ENCODE results near the gene ISLR.
"Not testable (repeated sequence)": the region's sequence is repeated elsewhere in the genome, so short reads cannot be mapped to it uniquely, and the experiment has no call there.

ISLR gene

DNA sequence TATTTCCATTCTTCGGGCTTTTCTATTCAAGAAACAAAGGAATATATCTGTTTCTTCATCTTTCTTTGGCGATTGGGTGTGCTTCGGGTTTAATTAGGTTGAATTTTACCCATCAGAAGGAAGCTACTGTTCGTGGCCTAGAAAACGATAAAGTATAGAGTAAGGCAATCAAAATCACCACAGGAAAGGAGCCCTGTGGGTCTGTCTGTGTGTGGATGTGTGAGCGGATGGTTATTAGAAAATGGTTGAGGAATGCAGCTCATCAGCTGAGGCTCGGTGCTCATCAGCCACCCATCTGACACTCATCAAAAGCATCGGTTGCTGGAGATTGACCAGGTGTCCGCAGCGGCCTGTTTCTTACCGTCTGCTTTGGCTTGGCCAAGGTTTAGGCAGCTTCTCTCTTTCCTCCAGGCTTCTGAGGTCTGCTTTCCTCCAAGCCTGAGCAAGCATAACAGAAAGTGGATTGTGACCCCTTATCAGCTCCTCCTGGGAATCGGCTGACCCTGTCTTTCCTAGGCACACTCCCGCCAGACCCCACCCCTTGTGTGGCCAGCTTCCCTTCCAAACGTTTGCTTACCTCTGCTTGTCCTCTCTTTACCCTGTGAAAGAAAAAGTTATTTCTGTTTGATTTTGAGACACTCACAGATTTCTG is 17.6 kb upstream of the ISLR start:
- Mint-ChIP-seq H3K9me3 (no peaks in the 10 kb centered on the region), H3K4me1 (ENCODE audit: low read depth in 2 of 2) (peaks cover 3 to 9% of the 10 kb centered on the region in 2 donors), H3K27me3 (peaks cover 51 to 58% of the 10 kb centered on the region in 2 donors), H3K4me3 (no peak overlapping the region), H3K27ac (no peak overlapping the region), H3K36me3 (ENCODE audit: insufficient read depth) (peaks cover 2% of the 10 kb centered on the region)
- ATAC-seq (replicated peaks), result no peak
- DNase-seq, result no peak

DNA sequence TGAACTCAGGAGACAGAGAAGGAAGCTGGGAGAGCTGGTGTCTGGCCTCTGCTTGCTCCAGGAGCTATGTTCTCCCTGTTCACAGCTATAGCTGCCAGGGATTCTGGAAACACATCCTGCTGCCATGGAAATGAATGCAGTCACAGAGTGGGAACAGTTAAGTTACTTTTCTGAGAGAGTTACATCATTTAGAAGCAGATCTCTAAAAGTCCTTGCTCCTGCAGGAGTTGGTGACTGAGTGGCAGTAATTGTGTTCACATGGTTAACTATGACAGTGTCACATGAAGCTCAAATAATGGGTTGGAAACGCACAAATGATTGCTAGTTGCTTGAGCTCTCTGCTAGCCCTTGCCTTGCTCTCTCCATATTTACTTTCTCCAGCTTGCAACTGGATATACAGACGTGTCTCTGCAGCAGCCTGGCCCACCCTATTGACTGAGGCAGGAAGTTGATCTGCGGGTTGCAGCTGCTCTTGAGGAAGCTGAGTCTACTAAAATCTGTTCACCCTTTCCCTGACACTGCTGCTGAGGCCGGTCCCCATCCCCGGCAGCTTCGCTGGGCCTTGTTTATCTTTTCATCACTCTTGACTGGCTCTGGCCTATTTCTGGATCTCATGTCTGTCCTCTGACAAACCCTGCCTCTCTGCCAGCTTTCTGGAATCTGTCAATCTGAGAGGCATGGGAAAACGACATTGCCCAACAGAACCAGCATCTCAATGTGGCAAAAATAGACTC is 16.7 kb upstream of the ISLR start:
- Mint-ChIP-seq H3K4me1 (ENCODE audit: low read depth in 2 of 2) (peaks cover 3 to 9% of the 10 kb centered on the region in 2 donors), H3K36me3 (ENCODE audit: insufficient read depth) (no peaks in the 10 kb centered on the region), H3K27me3 (peaks cover 51 to 58% of the 10 kb centered on the region in 2 donors), H3K4me3 (no peak overlapping the region), H3K27ac (no peak overlapping the region), H3K9me3 (no peaks in the 10 kb centered on the region)
- ATAC-seq (replicated peaks) (no peak), DNase-seq (no peak)

DNA sequence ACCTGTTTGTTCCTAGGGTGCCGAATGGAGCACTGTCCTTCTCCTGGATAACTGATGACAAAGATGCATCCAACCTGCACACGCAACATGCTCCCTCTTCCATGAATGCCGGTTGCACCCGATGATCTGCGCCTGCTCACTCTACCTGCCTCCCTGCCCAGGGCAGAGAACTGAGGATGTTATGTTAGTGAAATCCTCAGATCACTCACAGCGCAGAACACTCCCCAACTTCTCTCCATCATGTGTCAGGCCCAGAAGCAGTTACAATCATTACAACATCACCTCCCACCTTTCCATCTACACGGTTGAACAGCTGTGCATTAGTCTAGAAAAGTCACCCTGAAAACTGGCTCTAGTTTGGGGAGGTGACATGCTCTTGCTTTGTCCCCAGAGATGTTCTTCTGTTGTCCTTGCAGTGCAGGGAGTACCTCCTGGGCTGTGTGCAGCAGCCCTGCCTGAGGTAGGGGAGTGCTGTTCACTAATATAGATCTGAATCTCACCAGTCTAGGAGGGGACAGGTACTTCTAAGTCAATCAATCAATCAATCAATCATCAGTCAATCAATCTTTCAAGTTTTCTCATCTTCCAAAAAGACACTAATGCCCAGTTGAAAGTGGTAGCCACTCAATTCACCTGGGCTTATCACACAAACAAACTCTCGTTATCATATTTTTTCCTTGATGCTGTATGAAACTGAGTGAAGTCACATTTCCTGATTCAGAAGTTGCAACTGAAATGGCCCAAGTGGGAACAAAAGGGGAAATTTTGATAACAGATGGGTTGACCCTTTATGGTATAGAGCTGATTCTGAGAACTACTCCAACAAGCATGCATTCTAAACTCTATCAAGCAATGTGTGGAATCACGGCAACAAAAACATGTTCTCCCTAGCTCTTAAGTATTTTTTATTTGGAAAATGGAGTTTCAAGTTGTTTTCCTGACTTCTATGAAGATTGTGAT is 15.4 kb upstream of the ISLR start:
- H3K9me3 Mint-ChIP-seq, result no peaks in the 10 kb centered on the region
- H3K27ac Mint-ChIP-seq, result no peak overlapping the region
- ATAC-seq (replicated peaks) (no peak), DNase-seq (no peak)
- peaks cover 57 to 65% of the 10 kb centered on the region in 2 donors for H3K27me3 Mint-ChIP-seq
- no peak overlapping the region for H3K4me3 Mint-ChIP-seq
- peaks cover 3 to 9% of the 10 kb centered on the region in 2 donors for H3K4me1 Mint-ChIP-seq (ENCODE audit: low read depth in 2 of 2)
- no peaks in the 10 kb centered on the region for H3K36me3 Mint-ChIP-seq (ENCODE audit: insufficient read depth)

DNA sequence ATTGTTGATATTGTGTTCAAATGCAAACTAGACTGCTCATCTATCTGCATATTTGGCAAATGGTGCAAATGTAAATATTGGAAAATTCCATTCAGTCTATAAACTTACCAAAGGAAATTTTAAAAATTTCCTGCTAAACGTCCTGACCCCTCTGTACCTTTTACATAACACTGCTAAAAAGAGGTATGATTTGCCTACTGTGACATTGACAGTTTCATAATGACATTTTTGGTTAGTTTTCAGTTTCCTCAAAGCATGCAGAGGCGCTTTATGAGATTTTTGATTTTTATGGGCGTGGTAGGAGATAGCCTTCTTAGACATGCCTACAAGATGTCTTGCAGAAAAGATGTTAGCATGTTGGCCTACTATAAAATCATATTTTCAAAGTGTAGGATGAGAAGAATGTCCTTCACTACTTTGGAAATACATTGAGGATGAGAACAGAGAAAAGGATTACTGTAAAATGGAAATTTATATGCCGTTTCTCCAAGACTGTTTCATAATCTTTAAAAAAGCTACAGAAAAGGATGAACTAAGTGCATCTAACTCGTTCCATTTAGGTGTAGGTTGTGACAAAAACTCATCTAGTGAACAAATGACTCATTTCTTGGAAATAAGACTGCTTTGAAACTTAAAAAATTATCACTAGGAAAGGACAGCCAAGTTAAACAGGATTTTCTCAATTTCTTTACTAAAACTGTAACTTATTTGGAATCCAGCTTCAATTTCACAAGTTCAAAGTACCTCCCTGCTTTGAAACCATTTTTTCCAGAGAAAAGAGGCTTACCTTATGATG is 14.5 kb upstream of the ISLR start:
- no peak overlapping the region for H3K27ac Mint-ChIP-seq
- H3K27me3 Mint-ChIP-seq, result peaks cover 61 to 66% of the 10 kb centered on the region in 2 donors
- DNase-seq (no peak), ATAC-seq (replicated peaks) (no peak)
- peaks cover 3 to 9% of the 10 kb centered on the region in 2 donors for H3K4me1 Mint-ChIP-seq (ENCODE audit: low read depth in 2 of 2)
- no peak overlapping the region for H3K4me3 Mint-ChIP-seq
- H3K36me3 Mint-ChIP-seq (ENCODE audit: insufficient read depth), result no peaks in the 10 kb centered on the region
- no peaks in the 10 kb centered on the region for H3K9me3 Mint-ChIP-seq

DNA sequence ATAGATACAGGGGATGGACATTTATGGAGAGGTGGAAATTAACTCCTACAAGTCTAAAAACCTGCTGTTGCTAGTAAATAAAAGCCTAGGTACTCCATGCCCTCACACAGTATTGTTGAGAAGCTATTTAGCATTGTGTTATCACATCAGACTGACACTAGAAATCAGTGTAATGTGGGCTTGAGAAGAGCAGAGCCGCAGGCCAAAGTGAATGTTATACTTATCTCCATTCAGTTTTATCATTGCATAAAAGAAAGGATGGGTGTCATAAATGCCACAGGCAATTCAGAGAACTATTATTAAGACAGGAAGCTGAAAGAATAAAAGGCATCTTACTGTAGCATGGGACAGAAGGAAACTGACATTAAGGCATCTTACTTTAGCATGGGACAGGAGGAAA is 13.7 kb upstream of the ISLR start:
- peaks cover 3 to 9% of the 10 kb centered on the region in 2 donors for H3K4me1 Mint-ChIP-seq (ENCODE audit: low read depth in 2 of 2)
- peaks cover 64 to 71% of the 10 kb centered on the region in 2 donors for H3K27me3 Mint-ChIP-seq
- H3K4me3 Mint-ChIP-seq, result no peak overlapping the region

DNA sequence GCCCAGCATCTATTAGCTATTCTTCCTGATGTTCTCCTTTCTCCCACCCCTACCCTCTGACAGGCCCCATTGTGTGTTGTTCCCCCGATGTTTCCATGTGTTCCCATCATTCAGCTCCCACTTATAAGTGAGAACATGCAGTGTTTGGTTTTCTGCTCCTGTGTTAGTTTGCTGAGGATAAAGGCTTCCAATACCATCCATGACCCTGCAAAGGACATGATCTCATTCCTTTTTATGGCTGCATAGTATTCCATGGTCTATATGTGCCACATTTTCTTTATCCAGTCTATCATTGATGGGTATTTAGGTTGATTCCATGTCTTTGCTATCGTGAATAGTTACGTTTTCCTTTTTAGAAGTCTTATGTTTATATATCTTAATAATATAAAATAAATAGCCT is 13.1 kb upstream of the ISLR start:
- H3K36me3 Mint-ChIP-seq (ENCODE audit: insufficient read depth); ATAC-seq (replicated peaks); DNase-seq; H3K4me1 Mint-ChIP-seq (ENCODE audit: low read depth in 2 of 2); H3K27ac Mint-ChIP-seq; H3K4me3 Mint-ChIP-seq; H3K9me3 Mint-ChIP-seq: not testable (repeated sequence)
- H3K27me3 Mint-ChIP-seq, result peaks cover 65 to 67% of the 10 kb centered on the region in 2 donors

More for the DNA sequence above, 13.7 kb upstream of the ISLR start:
- ATAC-seq (replicated peaks) (no peak), DNase-seq (no peak)
- Mint-ChIP-seq H3K9me3 (peaks cover 0 to 3% of the 10 kb centered on the region in 2 donors), H3K36me3 (ENCODE audit: insufficient read depth) (no peaks in the 10 kb centered on the region), H3K27ac (no peak overlapping the region)

DNA sequence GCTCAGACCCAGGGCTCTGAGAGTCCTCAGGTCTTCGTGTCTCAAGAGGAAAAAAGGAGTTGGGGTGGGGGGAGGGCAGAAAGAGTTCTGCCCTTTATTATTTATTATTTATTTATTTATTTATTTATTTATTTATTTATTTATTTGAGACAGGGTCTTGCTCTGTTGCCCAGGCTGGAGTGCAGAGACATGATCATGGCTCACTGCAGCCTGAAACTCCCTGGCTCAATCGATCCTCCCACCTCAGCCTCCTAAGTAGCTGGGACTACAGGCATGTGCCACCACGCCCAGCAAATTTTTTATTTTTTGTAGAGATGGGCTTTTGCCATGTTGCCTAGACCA is 11.3 kb upstream of the ISLR start:
- not testable (repeated sequence) for H3K36me3 Mint-ChIP-seq (ENCODE audit: insufficient read depth); H3K4me1 Mint-ChIP-seq (ENCODE audit: low read depth in 2 of 2); H3K27ac Mint-ChIP-seq; DNase-seq; H3K4me3 Mint-ChIP-seq; ATAC-seq (replicated peaks); H3K9me3 Mint-ChIP-seq
- H3K27me3 Mint-ChIP-seq, result peaks cover 55 to 68% of the 10 kb centered on the region in 2 donors

DNA sequence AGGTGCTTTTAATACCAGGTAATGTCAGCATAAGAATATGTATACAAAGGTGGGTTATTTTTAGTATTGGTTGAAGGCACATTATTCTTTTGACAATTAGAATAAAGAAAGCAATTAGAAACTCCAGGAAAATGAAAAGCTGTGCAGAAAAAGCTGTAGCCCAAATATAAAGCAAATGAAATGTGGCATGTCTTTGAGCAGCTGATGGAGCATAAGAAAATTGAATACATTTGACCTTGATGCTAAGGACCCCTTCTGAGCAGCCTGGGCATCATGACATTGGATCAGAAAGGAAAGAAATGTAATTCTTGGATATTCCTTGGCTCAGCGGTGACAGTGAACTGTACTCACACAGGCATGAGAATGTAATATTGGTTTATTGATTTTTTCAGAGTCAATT is 8.0 kb upstream of the ISLR start:
- no peak overlapping the region for H3K27ac Mint-ChIP-seq
- no peaks in the 10 kb centered on the region for H3K4me1 Mint-ChIP-seq (ENCODE audit: low read depth in 2 of 2)
- no peaks in the 10 kb centered on the region for H3K36me3 Mint-ChIP-seq (ENCODE audit: insufficient read depth)
- ATAC-seq (replicated peaks), result no peak
- DNase-seq, result no peak
- H3K9me3 Mint-ChIP-seq, result peaks cover 0 to 3% of the 10 kb centered on the region in 2 donors
- peaks cover 68 to 72% of the 10 kb centered on the region in 2 donors for H3K27me3 Mint-ChIP-seq
- no peak overlapping the region for H3K4me3 Mint-ChIP-seq

DNA sequence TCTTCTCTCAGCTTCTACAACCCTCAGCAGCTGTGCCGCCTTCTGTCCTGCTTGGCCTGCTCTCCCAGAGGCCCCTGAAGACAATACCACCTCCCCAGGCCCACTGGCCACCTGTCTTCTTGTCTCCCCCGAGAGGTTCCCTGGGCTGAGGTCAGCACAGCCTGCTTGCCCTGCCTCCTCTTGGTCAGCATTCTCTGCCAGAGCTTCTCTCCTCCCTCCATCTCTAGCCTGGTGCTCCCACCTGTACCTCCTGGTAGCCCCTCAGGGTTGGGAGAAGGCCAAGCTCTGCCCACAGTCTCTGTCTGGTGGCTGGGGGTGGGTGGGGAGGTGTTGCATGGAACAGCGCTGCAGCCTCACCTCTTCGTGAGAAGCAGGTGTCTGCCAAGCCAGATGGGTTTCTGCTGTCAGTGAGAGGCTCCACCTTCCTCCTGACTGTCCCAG is 5.6 kb upstream of the ISLR start:
- DNase-seq, result no peak
- H3K27ac Mint-ChIP-seq, result no peak overlapping the region
- H3K36me3 Mint-ChIP-seq (ENCODE audit: insufficient read depth), result no peaks in the 10 kb centered on the region
- ATAC-seq (replicated peaks), result no peak
- H3K27me3 Mint-ChIP-seq, result peaks cover 54 to 65% of the 10 kb centered on the region in 2 donors
- no peak overlapping the region for H3K4me3 Mint-ChIP-seq
- peaks cover 0 to 3% of the 10 kb centered on the region in 2 donors for H3K9me3 Mint-ChIP-seq
- H3K4me1 Mint-ChIP-seq (ENCODE audit: low read depth in 2 of 2), result no peaks in the 10 kb centered on the region

DNA sequence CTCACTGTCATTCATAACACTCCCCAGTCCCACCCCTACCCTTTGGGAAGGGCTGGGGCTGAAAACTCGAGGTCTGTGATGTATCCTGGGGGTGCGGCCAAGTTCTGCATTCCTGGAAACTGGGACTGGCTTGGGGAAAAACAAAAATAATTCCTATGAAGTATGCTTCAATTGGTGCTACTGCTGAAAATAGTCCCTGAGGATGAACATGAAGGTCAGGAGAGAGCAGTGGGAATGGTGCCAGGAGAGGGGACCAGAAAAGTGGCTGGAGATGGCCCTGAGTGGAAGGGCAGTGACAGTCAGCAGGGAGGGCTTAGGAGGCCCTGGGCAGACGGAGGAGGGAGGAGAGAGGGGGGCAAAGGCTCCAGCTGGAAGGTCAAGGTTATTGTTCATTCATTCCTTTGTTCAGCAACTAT is 4.8 kb upstream of the ISLR start:
- H3K27me3 Mint-ChIP-seq, result peaks cover 46 to 57% of the 10 kb centered on the region in 2 donors

DNA sequence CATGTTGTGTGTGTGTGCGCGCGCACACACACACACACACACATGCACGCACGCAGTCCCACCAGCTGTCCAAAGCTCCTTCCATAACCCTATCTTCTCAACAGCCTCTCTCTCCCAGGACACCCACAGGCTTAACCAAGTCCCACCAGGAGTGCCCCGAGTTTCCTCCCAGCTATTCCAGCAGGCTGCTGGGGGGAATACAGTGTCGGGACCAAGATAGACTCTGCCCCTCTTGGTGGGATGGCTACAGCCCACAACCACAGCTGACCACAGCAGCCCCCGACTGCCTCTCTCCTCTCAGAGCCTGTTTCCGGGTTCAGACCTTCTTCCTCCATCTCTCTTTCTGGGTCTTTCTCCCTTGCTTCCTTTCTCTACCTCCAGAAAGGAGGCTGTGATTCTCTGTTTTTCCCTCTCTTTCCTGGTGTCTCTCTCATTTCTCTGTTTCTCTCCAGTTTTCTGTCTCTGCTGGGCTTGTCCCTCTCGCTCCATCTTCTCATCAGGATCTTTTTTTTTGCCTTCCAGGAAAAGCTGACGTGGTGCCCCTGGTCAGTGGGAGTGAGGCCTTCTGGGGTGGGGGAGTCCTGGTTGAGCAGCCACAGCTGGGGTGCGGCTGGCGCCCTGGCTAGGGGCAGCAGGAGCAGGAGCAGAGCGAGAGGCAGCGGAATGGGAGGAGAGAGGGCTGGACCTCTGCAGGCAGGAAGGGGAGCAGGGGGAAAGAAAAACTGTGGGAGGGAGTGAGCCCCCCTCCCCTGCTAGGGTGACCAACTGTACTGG is 3.3 kb upstream of the ISLR start:
- DNase-seq (no peak), ATAC-seq (replicated peaks) (no peak)
- no peaks in the 10 kb centered on the region for H3K9me3 Mint-ChIP-seq
- H3K4me1 Mint-ChIP-seq (ENCODE audit: low read depth in 2 of 2), result no peaks in the 10 kb centered on the region
- H3K27ac Mint-ChIP-seq, result no peak overlapping the region
- peaks cover 34 to 44% of the 10 kb centered on the region in 2 donors for H3K27me3 Mint-ChIP-seq
- H3K4me3 Mint-ChIP-seq, result no peak overlapping the region
- no peaks in the 10 kb centered on the region for H3K36me3 Mint-ChIP-seq (ENCODE audit: insufficient read depth)

More for the DNA sequence above, 4.8 kb upstream of the ISLR start:
- no peak for DNase-seq
- no peak overlapping the region for H3K27ac Mint-ChIP-seq
- H3K4me1 Mint-ChIP-seq (ENCODE audit: low read depth in 2 of 2), result no peaks in the 10 kb centered on the region
- no peak for ATAC-seq (replicated peaks)
- H3K9me3 Mint-ChIP-seq, result peaks cover 0 to 3% of the 10 kb centered on the region in 2 donors
- H3K36me3 Mint-ChIP-seq (ENCODE audit: insufficient read depth), result no peaks in the 10 kb centered on the region
- no peak overlapping the region for H3K4me3 Mint-ChIP-seq

DNA sequence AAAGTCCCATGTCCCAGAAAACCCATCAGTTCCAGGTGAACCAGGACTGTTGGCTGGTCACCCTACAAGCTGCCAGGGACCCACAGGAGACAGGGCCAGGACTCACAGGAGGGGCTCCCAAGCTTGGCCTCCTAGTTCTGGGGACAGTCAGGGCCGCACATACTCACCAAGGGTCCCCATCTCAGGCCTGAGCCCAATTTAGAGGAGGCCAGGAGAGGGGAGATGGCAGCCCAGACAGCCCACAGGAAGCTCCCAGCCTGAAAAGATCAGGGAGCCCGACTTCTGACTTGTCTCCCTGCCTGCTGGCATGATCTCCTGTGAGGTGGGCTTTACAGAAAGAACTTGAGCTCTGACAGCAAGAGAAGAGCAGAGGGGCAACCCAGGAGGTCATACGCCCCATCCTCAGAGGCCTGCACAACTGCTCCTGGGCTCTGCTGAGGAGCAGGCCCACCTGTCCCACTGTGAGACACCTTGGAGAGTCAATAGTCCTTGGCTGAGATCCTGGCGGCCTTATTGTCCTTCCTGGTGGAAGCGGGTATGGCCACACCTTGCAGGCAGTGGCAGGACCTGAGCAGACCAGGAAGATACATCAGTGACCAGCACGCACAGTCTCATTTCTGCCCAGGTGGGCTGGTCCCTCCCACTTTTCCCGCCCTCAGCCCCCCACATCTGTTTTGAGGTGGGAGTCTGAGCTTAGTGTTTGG is 2.5 kb upstream of the ISLR start:
- DNase-seq (no peak), ATAC-seq (replicated peaks) (no peak)
- H3K9me3 Mint-ChIP-seq, result no peaks in the 10 kb centered on the region
- H3K4me3 Mint-ChIP-seq, result no peak overlapping the region
- H3K4me1 Mint-ChIP-seq (ENCODE audit: low read depth in 2 of 2), result no peaks in the 10 kb centered on the region
- H3K36me3 Mint-ChIP-seq (ENCODE audit: insufficient read depth), result no peaks in the 10 kb centered on the region
- H3K27me3 Mint-ChIP-seq, result peaks cover 32 to 51% of the 10 kb centered on the region in 2 donors
- H3K27ac Mint-ChIP-seq, result no peak overlapping the region

Measured in effector memory CD8-positive, alpha-beta T cell (primary cell).